Measurements from ENCODE around the gene KRTAP10-4.
"Not testable (repeated sequence)": the region's sequence is repeated elsewhere in the genome, so short reads cannot be mapped to it uniquely, and the experiment has no call there.

The KRTAP10-4 gene

DNA sequence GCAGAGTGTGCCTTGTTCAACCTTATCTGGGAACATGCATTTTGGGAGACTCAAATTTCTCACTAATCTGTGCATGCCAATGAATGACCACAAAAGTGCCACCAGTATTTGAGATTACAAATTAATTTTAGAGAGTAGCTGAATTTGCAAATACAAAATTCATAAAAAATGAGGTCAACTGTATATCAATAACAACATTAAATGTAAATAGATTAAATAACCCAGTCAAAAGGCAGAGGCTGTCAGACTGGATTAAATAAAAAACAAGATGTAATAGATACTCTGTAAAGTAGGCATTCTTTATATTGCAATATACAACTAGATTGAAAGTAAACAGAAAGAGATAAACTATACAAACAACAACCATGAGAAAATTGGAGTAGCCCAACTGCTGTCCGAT is 9.4 kb upstream of the KRTAP10-4 start:
- no peak for DNase-seq

DNA sequence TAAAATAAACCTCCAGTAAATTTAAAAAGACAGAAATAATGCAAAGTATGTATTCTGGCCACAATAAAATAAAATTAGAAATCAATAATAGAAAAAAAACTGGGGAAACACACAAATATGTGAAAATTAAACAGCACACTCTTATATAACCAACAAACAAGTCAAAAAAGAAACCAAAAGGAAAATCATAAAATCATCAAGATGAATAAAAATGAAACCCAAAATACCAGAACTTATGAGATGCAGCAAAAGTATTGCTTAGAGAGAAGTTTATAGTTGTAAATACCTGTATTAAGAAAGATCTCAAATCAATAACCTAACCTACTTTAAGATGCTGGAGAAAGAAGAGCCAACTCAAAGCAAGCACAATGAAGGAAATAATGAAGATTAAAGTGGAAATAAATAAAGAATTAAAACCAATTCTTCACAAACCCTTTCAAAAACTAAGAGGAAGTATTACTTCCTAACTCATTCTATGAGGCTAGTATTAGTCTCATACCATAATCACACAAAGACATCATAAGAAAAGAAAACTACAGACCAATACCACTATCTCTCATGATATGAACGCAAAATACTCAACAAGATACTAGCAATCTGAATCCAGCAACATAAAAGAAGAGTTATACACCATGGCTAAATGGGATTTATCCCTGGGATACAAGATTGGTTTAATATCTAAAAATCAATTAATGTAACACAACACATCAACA is 8.5 kb upstream of the KRTAP10-4 start:
- no peak for DNase-seq

DNA sequence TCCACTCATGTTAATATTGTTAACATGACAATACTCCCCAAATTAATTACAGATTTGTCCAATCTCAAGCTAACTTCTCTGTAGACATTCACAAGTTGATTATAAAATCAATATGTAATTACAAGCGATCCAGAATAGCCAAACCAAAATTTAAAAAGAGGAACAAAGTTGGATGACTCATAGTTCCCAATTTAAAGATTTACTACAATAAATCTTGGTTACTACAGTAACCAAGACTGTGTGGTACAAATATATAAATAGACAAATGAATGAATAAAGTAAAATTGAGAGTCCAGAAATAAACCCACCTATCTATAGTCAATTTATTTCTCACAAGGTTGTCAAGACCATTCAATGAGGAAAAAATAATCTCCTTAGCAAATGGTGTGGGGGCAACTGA is 7.1 kb upstream of the KRTAP10-4 start:
- DNase-seq = no peak

DNA sequence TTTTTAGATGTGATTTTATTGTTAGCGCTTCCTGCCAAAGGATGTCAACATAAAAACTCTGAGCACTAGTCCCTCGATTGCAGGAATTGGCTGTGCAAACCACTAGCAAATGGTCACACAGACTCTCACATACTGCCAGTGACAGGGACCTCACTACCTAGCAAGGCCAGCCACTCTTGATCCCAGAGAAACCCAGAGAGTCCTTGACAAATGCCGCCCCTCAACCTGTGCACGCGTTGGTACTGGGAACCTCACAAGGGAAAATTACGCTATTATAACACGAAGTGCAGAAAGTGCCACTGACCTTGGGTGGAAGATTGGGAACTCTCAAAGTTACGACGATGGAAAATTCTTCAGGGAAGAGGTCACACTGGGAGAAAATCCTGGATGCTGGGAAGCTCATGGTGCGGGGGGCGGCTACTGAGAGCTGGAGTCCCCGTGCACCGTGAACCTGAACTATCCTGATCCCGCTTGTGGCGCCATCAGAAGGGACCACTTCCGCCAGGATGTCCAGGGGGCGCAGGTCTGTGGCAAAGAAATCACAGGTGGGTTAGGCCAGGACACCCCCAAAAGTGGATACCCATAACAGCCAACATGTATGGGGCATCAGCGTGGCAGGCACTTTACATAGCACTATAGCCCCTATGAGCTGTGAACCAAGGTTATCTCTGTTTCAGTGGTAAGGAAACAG is 5.9 kb upstream of the KRTAP10-4 start:
- DNase-seq = no peak

DNA sequence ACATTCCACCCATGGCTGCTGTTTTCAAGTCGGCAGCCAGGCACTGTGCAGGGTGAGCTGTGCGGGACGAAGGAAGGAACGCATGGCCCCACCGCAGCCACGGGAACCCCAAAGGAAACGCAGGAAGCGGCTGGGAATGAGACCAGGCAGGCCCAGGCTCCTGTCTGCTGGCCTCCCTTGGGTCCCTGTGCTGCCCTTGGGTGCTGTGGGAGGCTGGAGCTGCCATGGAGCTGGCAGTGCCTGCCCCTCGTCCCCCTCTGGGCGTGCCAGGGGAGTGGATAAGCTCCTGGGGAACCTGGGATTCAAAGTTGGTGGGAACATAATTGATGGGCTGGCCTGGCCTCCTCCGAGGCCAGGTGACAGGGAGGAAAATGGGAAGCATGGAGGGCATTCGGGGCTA is 5.3 kb upstream of the KRTAP10-4 start:
- no peak for DNase-seq

DNA sequence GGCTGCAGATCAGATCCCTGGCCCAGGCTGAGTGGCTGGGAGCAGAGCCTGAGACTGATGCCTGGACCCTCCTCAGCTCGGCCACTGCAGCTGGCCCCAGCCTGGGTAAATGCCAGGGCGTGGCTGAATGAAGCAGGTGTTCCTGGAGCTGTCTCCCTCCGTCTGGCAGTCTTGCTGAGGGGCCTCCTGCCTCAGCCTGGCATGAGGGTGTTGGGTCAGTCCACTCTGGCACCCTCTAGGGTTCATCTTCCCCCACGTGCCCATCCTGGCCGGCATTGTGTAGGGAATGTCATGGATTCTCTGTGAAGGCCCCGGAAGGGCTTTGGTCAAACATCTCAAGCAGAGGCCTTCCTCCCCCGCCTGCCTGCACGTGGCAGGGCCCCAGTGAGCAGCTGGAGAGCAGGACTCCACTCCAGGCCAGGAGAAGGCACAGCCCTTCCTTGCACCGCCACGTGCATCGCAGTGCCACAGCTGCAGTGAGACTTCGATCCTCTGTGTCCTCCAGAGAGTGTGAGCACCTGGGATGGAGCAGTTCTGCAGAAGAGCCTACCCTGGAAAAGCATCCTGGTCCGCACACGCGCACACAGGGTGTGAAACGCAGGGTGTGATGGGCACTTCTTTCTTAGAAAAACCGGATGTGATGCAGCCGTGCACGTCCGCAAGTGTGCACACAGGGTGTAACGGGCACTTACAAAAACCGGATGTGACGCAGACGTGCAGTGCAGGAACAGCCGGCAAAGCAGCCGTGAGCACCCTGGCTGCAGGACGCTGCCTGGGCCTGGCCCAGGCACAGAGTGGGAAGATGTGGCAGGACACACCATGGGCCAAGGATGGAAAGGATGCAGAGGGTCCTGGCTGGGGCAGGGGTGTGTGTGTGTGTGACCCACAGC is 4.6 kb upstream of the KRTAP10-4 start:
- no peak for DNase-seq

DNA sequence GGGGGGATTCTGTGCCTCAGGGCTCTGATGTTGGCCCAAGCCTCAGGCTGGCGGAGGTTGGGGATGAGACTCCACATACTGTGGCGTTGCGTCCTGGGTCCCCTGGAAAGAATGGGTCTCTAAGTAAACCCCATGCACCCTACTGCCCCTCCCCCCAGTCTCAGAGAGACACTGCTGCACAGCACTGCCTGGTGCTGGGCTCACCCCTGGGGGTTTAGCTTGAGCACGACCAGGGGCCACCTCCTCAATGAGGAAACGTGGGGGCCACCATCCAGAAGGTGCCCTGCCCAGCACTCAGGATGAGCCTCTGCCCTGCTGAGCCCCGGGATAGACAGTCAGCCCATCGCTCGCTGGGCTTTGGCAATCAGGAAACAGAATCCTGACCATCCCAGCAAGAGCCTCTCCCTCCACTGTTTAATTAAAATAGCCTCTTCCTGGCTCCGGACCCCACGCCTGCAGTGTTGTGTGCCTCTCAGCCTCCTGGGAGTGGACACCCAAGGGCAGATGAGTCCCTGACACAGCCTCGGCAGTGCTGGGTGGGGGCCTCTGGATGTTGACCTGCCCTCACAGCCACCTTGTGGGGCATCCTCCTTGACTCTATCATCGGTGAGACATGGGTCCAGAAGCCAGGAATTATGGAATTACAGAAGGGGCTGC is 3.5 kb upstream of the KRTAP10-4 start:
- DNase-seq = no peak

DNA sequence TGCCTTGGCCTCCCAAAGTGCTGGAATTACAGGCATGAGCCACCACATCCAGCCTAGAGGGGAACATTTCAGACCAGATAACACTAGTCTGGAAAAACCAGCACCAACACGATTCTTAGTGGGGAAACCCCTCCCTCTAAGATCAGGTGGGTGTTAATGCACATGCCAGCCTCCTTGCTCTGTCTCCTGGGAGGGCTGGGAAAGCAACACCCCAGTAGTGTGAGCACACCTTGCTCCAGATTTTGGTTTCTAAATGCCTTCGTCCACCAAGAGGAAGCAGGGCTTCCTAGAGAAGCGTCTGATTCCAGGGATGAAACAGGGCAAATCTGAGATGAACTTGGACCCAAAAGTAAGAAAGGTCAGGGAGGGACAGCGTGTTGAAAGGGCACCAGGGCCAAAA is 2.2 kb upstream of the KRTAP10-4 start:
- no peak for DNase-seq

DNA sequence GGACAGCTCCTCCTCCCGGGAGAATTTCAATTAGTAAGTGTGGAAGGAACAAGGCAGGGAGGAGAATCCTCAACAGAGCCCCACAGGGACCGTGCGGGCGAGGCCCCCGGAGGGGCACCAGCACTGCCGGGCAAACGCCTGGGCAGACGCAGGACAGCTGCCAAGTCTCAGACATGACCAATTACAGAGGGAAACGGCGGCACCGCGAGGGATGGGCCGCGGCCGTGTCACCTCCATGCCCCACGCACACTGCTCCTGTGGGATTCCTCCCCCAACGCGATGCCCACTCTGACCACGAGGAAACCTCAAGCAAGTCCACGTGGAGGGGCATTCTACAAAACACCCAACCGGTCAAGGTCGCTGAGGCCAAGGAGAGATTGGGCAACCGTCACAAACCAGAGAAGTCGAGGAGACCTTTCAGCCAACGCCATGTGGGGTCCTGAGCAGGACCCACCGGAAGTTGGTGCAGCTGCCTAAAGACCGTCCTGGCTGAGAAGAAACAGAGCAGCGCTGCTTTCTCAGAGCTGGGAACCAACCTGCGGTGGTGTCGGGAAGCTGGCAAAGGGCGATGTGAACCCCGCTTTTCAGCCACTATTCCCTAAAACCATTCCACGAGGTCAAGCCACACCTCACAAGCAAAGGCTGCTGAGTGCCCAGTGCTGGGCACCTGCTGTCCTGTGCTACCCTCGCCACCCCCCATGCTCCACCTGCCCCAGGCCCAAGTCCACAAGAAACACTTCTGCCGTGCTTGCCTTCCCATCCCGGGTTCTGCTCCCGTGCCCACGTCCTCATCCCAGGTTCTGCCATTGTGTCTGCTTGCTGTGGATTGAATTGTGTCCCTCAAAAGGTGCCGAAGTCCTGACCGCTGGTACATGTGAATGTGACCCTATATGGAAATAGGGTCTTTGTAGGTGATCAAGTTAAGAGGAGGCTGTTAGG is 1.4 kb upstream of the KRTAP10-4 start:
- no peak for DNase-seq

DNA sequence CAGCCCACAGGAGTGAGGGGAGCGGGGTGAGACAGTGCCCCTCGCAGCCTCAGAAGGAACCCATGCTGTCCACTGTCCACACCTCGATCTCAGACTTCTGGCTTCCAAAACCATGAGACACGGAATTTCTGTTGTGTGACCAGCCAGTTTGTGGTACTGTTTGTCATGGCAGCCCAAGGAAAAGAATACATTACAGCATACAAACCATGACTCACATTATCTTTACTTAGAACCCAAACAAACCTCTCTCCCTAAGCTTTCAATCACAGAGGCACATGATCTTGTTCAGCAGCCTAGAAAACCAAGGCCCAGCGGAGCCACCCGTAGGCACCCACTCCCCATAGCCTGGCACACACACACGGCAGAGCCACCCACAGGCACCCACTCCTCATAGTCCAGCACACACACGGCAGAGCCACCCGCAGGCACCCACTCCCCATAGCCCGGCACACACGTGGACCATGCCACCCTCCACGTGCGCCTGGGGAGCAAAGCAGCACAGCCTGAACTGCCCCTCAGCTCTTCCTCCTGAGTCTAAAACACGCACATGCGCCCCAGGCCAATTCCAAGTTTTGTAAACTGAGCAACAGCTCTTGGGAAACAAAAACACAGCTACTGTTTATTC is 458 bp upstream of the KRTAP10-4 start:
- no peak for DNase-seq

DNA sequence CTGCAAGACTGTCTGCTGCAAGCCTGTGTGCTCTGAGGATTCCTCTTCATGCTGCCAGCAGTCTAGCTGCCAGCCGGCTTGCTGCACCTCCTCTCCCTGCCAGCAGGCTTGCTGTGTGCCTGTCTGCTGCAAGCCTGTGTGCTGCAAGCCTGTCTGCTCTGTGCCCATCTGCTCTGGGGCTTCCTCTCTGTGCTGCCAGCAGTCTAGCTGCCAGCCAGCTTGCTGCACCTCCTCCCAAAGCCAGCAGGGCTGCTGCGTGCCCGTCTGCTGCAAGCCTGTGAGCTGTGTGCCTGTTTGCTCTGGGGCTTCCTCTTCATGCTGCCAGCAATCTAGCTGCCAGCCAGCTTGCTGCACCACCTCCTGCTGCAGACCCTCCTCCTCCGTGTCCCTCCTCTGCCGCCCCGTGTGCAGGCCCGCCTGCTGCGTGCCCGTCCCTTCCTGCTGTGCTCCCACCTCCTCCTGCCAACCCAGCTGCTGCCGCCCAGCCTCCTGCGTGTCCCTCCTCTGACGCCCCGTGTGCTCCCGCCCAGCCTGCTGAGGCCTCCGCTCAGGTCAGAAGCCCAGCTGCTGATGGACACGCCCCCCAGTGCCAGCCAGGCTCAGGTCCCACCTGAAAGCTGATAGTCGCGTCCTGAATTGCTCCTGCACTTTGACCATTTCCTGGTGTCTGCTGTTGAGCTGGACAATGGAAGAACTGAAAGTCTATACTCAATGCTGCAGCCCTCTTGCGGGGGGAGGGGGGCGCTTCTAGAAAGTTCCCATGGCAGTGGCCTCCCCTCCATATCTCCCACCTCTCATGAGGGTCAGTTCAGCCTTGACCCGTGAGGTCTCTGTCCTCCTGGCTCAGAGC is 1.2 kb downstream of the KRTAP10-4 start:
- DNase-seq = no peak

DNA sequence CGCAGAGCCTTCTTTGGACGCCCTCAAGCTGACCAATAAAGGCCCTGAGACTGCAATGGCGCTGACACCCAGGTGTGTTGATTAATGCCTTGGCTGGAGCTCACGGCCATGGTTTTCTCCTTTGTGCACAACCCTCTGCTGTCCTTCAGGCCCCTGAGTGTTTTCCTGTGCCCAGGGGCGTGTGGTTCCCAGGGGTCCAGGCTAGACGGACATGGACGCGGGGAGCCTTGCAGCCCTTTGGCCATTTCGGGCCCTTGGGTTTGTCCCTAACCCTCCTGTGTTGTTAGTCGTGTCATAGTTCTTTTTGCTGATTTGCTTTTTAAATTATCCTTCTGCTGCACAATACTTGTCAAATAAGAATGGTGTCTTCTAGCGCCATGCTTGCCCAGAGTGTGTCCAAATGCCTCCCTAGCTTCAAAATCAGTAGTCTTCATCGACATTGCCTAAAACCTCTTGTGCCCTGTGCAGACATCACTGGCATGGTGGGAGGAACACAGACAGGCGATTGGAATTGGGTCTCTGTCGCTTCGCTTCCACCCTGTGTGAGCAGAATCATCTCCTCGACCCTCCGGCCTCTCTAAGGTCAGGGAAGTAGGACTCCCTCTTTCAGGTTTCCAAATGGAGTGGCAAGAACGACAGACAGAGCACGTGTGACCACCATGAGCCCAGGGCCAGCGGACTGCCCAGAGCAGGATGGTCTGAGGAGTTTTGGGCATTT is 1.9 kb downstream of the KRTAP10-4 start:
- DNase-seq = no peak

DNA sequence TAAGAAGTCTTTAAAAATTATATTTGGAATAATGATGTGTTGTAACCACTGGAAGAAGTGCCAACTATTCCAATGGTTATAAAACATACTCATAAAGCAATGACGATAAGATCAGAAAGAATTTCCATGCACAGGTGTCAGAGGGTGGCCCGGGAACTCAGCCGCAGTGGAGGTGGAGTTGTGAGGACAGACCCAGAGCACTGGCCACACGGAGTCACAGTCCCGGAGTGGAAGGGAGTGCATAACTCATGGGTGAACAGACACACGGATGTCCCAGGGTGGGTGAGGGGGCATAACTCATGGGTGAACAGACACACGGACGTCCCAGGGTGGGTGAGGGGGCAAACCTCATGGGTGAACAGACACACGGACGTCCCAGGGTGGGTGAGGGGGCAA is 2.5 kb downstream of the KRTAP10-4 start:
- no peak for DNase-seq

DNA sequence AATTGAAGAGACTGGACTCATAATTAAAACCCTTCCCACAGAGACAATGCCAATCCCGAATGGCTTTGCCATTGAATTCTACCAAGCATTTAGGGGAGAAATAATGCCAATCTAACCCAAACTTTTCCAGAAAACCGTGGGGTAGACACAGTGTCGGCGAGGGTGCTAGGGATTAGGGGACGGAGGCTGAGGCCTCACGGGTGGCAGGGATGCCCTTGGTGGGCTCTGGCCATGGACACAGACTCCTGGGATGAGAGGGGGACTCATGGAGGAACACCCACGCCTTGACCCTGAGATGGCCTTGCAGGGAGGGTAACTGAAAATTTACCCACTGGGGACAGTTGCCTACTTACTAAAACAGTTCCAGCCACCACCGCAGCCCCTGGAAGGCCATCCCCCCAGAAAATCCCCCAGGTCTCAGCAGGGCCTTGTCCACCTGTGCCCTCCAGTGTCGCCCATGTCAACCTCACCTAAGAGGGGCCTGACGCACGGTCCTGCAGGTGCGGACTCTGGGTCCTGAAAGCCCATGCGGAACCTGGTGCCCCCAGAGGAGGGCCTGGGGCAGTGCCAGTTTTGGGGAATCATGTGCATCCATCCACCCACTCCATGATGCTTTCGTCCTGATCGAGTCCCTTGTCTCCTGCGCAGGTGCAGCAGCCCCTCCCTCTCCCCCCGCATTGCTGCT is 5.0 kb downstream of the KRTAP10-4 start:
- DNase-seq = no peak

DNA sequence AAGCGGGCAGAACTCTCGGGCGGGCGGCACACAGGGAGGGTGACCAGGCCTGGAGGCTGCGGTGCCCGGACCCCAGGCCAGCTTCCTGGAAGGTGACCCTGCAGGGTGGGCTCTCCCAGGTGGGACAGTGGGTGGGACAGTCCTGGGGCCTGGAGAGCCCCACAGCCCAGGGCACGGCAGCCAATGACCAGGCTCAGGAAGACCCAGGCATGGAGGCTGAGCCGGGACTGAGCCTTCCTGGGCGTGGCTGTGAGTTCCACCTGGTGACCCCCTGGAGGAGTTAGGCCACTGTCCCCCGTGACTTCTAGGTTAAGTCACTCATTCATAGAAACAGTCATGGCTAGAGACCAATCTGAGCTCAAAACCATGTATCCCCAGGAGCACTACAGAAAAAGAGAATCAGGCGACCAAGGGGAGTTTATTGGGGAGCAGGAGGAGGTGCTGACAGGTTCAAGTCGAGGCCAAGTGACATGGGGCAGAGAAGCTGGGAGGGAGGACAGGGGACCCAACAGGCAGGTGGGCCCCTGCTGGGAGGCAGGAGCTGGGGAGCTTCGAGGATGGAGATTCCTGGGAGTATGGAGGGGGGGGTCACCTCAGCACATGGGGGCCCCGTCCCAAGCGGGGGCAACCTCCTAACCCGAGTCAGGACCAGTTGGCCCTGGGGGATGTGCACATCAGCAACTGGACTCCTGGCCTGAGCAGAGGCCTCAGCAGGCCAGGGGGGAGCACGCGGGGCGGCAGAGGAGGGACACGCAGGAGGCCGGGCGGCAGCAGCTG is 5.7 kb downstream of the KRTAP10-4 start:
- DNase-seq = no peak

DNA sequence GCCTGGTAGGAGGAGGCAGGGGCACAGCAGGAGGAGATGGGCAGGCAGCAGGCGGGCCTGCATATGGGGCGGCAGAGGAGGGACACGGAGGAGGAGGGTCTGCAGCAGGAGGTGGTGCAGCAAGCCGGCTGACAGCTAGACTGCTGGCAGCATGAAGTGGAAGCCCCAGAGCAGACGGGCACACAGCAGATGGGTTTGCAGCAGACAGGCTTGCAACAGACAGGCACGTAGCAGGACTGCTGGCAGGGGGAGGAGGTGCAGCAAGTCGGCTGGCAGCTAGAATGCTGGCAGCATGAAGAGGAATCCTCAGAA is 6.3 kb downstream of the KRTAP10-4 start:
- no peak for DNase-seq

DNA sequence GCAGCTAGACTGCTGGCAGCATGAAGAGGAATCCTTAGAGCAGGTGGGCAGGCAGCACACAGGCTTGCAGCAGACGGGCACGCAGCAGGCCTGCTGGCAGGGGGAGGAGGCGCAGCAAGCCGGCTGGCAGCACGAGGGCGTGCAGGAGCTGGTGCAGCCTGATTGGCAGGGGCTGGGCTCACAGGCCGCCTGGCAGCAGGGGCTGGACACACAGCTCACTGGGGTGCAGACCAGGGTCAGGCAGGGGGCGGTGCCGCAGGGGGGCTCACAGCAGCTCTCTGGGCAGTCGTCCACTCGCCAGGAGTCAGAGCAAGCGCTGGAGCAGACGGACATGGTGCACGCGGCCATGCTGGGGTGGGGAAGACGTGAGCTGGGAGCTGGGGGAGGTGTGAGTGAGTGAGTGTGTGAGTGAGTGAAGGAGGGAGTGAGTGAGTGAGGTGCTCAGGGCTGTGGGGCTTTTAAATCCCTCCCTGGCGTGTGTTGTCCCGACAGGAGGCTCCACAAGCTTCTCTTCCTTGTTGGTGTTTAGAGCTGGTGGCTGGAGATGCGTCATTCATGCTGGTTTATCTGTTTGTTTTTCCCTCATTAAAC is 6.8 kb downstream of the KRTAP10-4 start, which contains the start of gene KRTAP10-5:
Gene KRTAP10-5, minus strand, starts transcription at position 374 of the 591 bp plus-strand sequence. Its CDS starts 26 bp downstream, at position 348.
- DNase-seq = not testable (repeated sequence)

DNA sequence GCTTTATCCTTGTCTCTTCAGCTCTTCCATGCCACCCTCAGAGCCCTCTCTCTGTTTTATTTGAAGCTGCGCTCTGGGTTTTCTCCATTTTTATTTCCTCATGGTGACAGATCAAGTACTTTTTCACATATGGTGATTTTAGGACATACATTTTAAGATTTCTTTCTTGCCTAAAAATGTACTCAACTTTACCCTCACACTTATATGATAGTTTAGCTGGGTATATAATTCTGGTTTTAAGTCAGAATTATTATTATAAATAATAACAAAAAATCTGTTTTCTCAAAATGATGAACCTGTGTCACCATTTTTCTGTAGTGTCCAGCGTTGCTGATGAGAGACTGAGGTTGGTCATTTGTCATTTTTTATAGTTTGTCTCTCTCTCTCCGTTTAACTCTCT is 7.6 kb downstream of the KRTAP10-4 start:
- no peak for DNase-seq

Measured in NCI-H1417 treated with DMSO at 0.1 percent for 48 hours (cell line).